HG03095 (cell line): ENCODE results near the gene UBE3B.
"Not testable (repeated sequence)": the region's sequence is repeated elsewhere in the genome, so short reads cannot be mapped to it uniquely, and the experiment has no call there.

Experiments used
- ATAC-seq: cut with Tn5 transposase; IDR thresholded peaks from one replicate; pipeline ENCODE4 v1.9.1; 2021; ENCODE audit warnings: moderate library complexity; ENCODE audit not compliant: unreplicated experiment

UBE3B gene

DNA sequence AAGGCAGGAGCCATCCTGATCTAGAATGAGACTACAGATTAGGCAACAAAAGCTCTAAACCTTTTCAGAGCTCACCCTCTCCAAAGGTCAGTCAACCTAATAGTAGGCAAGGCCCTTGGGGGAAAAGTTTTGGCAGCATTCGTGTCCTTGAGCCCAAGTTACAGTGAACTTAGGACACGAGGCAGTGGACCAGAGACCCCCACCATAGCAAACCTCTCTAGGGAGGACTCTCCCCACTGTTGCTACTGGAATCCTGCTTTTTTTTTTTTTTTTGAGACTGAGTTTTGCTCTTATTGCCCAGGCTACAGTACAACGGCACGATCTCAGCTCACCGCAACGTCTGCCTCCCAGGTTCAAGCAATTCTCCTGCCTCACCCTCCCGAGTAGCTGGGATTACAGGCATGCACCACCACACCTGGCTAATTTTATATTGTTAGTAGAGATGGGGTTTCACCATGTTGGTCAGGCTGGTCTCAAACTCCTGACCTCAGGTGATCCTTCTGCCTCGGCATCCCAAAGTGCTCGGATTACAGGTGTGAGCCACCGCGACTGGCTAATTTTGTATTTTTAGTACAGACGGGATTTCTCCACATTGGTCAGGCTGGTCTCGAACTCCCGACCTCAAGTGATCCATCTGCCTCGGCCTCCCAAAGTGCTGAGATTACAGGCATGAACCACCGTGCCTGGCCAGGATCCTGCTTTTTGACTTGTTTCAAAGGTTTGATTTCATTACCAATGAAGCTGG is 3.7 kb upstream of the UBE3B start:
- not testable (repeated sequence) for ATAC-seq

DNA sequence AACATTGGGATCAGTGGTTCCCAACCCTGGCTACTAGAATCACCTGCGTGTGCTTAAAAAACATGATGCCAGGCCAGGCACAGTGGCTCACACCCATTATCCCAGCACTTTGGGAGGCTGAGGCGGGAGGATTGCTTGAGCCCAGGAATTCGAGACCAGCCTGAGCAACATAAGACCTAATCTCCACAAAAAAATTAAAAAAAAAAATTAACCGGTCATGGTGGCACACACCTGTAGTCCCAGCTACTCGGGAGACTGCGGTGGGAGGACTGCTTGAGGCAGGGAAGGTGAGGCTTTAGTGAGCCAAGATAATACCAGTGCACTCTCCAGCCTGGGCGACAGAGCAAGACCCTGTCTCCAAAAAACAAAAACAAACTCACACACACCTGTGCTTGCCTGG is 2.3 kb upstream of the UBE3B start:
- ATAC-seq, result no peak

- no peak for ATAC-seq
These were observed 1.2 kb upstream of the UBE3B start for GRCh38 chr12:109475993-109476806.

GRCh38 chr12:109476807-109477184 is 638 bp upstream of the UBE3B start:
- no peak for ATAC-seq

GRCh38 chr12:109477963-109478315 is 505 bp downstream of the UBE3B start:
- no peak for ATAC-seq

GRCh38 chr12:109479761-109480160 is 2.3 kb downstream of the UBE3B start:
- ATAC-seq, result no peak

DNA sequence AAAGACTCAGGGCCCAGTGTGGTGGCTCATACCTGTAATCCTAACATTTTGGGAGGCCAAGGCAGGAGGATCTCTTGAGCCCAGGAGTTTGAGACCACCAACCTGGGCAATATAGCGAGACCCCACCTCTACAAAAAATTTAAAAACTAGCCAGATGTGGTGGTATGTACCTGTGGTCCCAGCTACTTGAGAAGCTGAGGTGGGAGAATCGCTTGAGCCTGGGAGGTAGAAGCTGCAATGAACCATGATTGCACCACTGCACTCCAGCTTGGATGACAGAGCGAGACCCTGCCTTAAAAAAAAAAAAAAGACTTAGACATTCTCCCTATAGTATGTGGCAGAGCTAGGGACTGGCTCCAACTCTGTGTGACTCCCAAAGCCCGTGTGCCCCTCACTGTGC is 2.9 kb downstream of the UBE3B start:
- ATAC-seq, result no peak

GRCh38 chr12:109481863-109482262 is 4.4 kb downstream of the UBE3B start:
- no peak for ATAC-seq

GRCh38 chr12:109482491-109482890 is 5.1 kb downstream of the UBE3B start:
- no peak for ATAC-seq

GRCh38 chr12:109482894-109483293 is 5.5 kb downstream of the UBE3B start:
- no peak for ATAC-seq

GRCh38 chr12:109483346-109483745 is 5.9 kb downstream of the UBE3B start:
- ATAC-seq, result no peak

DNA sequence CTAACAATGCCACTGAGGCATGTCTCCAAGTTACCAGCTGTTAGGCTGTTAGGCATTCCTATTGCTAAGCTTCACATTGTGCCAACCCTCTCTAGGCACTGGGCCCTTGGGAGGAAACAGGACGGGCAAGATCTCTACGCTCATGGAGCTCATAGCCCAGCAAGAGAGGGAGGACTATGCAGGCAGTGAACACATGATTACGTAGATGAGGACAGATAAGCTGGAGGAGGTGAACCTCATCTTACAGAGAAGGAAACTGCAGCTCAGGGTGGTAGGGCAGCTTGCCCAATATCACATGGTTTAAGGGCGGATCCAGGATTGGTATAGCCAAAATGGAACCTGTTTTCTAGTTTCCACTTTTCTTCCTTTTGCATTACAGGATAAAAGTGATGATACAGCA is 7.8 kb downstream of the UBE3B start:
- no peak for ATAC-seq

DNA sequence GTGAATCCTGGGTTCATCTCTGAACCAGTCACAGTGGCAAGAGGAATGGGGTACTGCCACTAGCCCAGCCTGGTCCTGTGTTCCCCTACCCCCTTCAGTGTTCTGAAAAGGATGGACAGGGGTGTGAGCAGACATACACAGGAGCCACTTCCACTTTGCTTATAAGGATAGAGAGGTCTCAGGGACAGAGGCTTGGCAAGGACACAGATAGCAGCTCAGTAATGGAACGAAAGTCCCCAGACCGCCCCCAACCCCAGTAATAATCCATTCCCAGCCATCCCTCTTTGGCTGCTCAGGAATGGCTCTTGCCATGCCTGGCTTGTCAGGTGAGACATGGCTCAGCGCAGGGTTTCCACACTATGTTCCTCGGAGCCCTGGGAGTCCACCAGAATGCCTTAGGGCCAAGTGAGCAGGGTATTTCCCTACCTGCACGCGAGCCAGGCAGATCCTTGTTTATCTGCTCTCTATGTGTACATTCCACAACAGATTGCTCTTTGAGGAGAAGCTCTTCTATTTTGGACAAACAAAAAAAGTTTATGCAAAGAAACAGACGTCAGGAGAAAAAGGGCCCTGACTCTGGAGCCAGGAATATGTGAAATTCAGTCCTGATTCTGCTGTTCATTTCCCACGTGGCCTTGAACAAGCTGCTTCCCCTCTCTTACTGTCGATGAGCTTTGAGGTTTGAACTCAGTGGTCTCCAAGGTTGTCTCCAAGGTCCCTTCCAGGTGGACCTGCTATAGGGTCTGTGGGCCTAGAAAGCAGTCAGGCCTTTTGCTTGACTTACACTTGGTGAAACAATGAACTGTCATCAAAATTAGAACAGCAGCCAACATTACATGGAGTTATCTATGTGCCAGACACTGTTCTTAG is 10.0 kb downstream of the UBE3B start:
- ATAC-seq, result no peak

DNA sequence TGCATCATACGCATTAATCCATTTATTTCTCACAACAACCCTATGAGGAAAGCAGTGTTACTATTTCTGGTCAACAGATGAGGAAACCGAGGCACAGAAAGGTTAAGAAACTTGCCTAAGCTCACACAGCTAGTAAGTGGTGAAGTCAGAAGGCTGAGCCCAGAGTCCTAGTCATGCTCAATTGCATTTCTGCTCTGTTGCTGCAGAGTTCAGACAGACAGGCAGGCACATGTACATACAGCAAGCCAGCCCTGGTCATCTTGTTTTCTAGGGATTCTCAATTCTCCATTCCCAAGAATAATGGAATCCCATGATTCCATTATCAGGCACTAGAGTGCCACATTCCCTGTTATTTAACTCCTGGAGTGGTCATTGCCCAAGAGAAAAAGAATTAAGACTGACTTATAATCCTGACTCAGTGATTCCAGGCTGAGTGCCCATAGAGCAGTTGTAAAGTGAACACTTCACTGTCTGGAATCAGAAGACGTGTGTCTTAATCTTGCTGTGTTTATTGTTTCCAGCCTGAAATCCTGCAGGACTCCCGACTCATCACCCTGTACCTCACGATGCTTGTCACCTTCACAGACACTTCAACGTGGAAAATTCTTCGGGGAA is 10.7 kb downstream of the UBE3B start:
- ATAC-seq, result no peak

- ATAC-seq, result no peak
These were observed 11.9 kb downstream of the UBE3B start for GRCh38 chr12:109489016-109489954.

- no peak for ATAC-seq
These were observed 12.6 kb downstream of the UBE3B start for GRCh38 chr12:109489955-109490565.

GRCh38 chr12:109491671-109492070 is 14.2 kb downstream of the UBE3B start:
- no peak for ATAC-seq

GRCh38 chr12:109492371-109492770 is 14.9 kb downstream of the UBE3B start:
- no peak for ATAC-seq

- no peak for ATAC-seq
These were observed 15.7 kb downstream of the UBE3B start for GRCh38 chr12:109493090-109493489.

DNA sequence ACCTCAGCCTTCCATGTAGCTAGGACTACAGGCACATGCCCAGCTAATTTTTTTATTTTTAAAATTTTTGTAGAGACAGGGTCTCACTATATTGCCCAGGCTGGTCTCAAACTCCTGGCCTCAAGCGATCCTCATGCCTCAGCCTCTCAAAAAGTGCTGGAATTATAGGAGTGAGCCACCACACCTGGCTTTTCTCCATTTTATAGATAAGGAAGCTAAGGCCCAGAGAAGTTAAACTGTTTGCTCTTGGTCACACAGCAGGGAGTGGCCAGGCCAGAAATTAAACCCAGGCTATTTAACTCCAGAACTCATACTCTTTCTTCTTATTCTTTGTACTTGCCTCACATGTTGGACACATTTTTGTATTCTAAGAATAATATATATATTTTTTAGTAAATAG is 16.5 kb downstream of the UBE3B start:
- ATAC-seq, result no peak
